ENCODE data around the gene PDZD4. TPM values are rescaled to one million over a fixed set of nuclear protein-coding genes. Genes with fewer than 3 reads are reported as not detected.

The PDZD4 gene
- total and polyA plus RNA-seq, 2 experiments from 2014 or later, result 0.50 to 5.8 TPM

GRCh38 chrX:153763298-153763932 is 66.9 kb downstream of the PDZD4 start:
- Histone ChIP-seq H3K4me1 (ENCODE audit: low read depth) (peaks cover 5% of the 10 kb centered on the region), H3K4me3 (no peak overlapping the region), H3K27ac (no peak overlapping the region), H3K36me3 (no peaks in the 10 kb centered on the region), H3K9me3 (ENCODE audit: low read depth) (no peaks in the 10 kb centered on the region), H3K27me3 (no peaks in the 10 kb centered on the region)
- DNase-seq (ENCODE audit: low read depth in 1 of 2, low spot score in 1 of 2), result no peak
- no peak for TF ChIP-seq CTCF (IDR thresholded peaks at IDR 0.05; ENCODE audit: low read depth, low read length)

GRCh38 chrX:153762626-153763173 is 67.6 kb downstream of the PDZD4 start:
- Histone ChIP-seq H3K4me3 (no peak overlapping the region), H3K36me3 (no peaks in the 10 kb centered on the region), H3K27me3 (no peaks in the 10 kb centered on the region), H3K27ac (no peak overlapping the region), H3K4me1 (ENCODE audit: low read depth) (peaks cover 5% of the 10 kb centered on the region), H3K9me3 (ENCODE audit: low read depth) (no peaks in the 10 kb centered on the region)
- DNase-seq (ENCODE audit: low read depth in 1 of 2, low spot score in 1 of 2), result no peak
- no peak for TF ChIP-seq CTCF (IDR thresholded peaks at IDR 0.05; ENCODE audit: low read depth, low read length)

GRCh38 chrX:153761863-153762262 is 68.5 kb downstream of the PDZD4 start:
- no peak for TF ChIP-seq CTCF (IDR thresholded peaks at IDR 0.05; ENCODE audit: low read depth, low read length)
- Histone ChIP-seq H3K36me3 (no peaks in the 10 kb centered on the region), H3K9me3 (ENCODE audit: low read depth) (no peaks in the 10 kb centered on the region), H3K4me1 (ENCODE audit: low read depth) (peaks cover 5% of the 10 kb centered on the region), H3K4me3 (no peak overlapping the region), H3K27ac (no peak overlapping the region), H3K27me3 (no peaks in the 10 kb centered on the region)
- no peak for DNase-seq (ENCODE audit: low read depth in 1 of 2, low spot score in 1 of 2)

- no peak for TF ChIP-seq CTCF (IDR thresholded peaks at IDR 0.05; ENCODE audit: low read depth, low read length)
- no peak for DNase-seq (ENCODE audit: low read depth in 1 of 2, low spot score in 1 of 2)
- H3K36me3 ChIP-seq, result no peaks in the 10 kb centered on the region
- no peak overlapping the region for H3K4me3 ChIP-seq
- H3K27ac ChIP-seq, result no peak overlapping the region
- H3K4me1 ChIP-seq (ENCODE audit: low read depth), result no peaks in the 10 kb centered on the region
- no peaks in the 10 kb centered on the region for H3K9me3 ChIP-seq (ENCODE audit: low read depth)
- no peaks in the 10 kb centered on the region for H3K27me3 ChIP-seq
Measured at GRCh38 chrX:153755136-153755535, 75.2 kb downstream of the PDZD4 start.

Other genes with a start within 250 kb of the PDZD4 start
- gene CCNQ, start 231.4 kb downstream of the PDZD4 start, total RNA-seq, result 28.5 and 33.8 TPM in 2 replicates
- gene CCNQ, start 231.4 kb downstream of the PDZD4 start, polyA plus RNA-seq, result 36.8 and 37.0 TPM in 2 replicates
- 5.4 and 8.7 TPM in 2 replicates for gene DUSP9, start 183.3 kb downstream of the PDZD4 start, total RNA-seq
- 6.8 and 8.7 TPM in 2 replicates for gene DUSP9, start 183.3 kb downstream of the PDZD4 start, polyA plus RNA-seq
- gene PNCK, start 156.7 kb downstream of the PDZD4 start, total RNA-seq, result 19.4 and 23.5 TPM in 2 replicates
- 14.5 and 25.5 TPM in 2 replicates for gene PNCK, start 156.7 kb downstream of the PDZD4 start, polyA plus RNA-seq
- gene SLC6A8, start 142.6 kb downstream of the PDZD4 start, total RNA-seq, result 23.7 and 29.0 TPM in 2 replicates
- gene SLC6A8, start 142.6 kb downstream of the PDZD4 start, polyA plus RNA-seq, result 35.8 and 37.3 TPM in 2 replicates
- 74.7 and 94.0 TPM in 2 replicates for gene BCAP31, start 106.2 kb downstream of the PDZD4 start, total RNA-seq
- 189 and 269 TPM in 2 replicates for gene BCAP31, start 106.2 kb downstream of the PDZD4 start, polyA plus RNA-seq
- 23.8 and 28.7 TPM in 2 replicates for gene ABCD1, start 105.7 kb downstream of the PDZD4 start, total RNA-seq
- gene ABCD1, start 105.7 kb downstream of the PDZD4 start, polyA plus RNA-seq, result 14.6 and 15.3 TPM in 2 replicates
- 0.48 and 0.85 TPM in 2 replicates for gene PLXNB3, start 66.3 kb downstream of the PDZD4 start, total RNA-seq
- gene PLXNB3, start 66.3 kb downstream of the PDZD4 start, polyA plus RNA-seq, result 0.34 and 1.4 TPM in 2 replicates
- not detected in 2 replicates for gene SRPK3, start 49.5 kb downstream of the PDZD4 start, total RNA-seq
- 0.57 and 0.71 TPM in 2 replicates for gene SRPK3, start 49.5 kb downstream of the PDZD4 start, polyA plus RNA-seq
- gene IDH3G, start 36.2 kb downstream of the PDZD4 start, total RNA-seq, result 107 and 110 TPM in 2 replicates
- 99.8 and 146 TPM in 2 replicates for gene IDH3G, start 36.2 kb downstream of the PDZD4 start, polyA plus RNA-seq
- gene SSR4, start 35.9 kb downstream of the PDZD4 start, total RNA-seq, result 124 and 242 TPM in 2 replicates
- 275 and 374 TPM in 2 replicates for gene SSR4, start 35.9 kb downstream of the PDZD4 start, polyA plus RNA-seq
- gene L1CAM, start 55.6 kb upstream of the PDZD4 start, total RNA-seq, result 0.86 and 1.1 TPM in 2 replicates
- 1.4 and 1.5 TPM in 2 replicates for gene L1CAM, start 55.6 kb upstream of the PDZD4 start, polyA plus RNA-seq
- not detected in 2 replicates for gene AVPR2, start 74.1 kb upstream of the PDZD4 start, total RNA-seq
- 0.11 TPM in 1 of 2 replicates, not detected in the other for gene AVPR2, start 74.1 kb upstream of the PDZD4 start, polyA plus RNA-seq
- 20.5 and 47.4 TPM in 2 replicates for gene ARHGAP4, start 95.7 kb upstream of the PDZD4 start, total RNA-seq
- 16.5 and 30.1 TPM in 2 replicates for gene ARHGAP4, start 95.7 kb upstream of the PDZD4 start, polyA plus RNA-seq
- 90.1 and 127 TPM in 2 replicates for gene NAA10, start 104.5 kb upstream of the PDZD4 start, total RNA-seq
- 163 and 186 TPM in 2 replicates for gene NAA10, start 104.5 kb upstream of the PDZD4 start, polyA plus RNA-seq
- 5.7 and 12.4 TPM in 2 replicates for gene RENBP, start 114.1 kb upstream of the PDZD4 start, total RNA-seq
- 7.4 and 8.7 TPM in 2 replicates for gene RENBP, start 114.1 kb upstream of the PDZD4 start, polyA plus RNA-seq
- gene HCFC1, start 141.3 kb upstream of the PDZD4 start, total RNA-seq, result 72.7 and 85.6 TPM in 2 replicates
- 21.5 and 30.1 TPM in 2 replicates for gene HCFC1, start 141.3 kb upstream of the PDZD4 start, polyA plus RNA-seq
- 12.9 and 13.4 TPM in 2 replicates for gene TMEM187, start 142.2 kb upstream of the PDZD4 start, total RNA-seq
- 12.9 and 14.6 TPM in 2 replicates for gene TMEM187, start 142.2 kb upstream of the PDZD4 start, polyA plus RNA-seq
- 22.7 and 27.3 TPM in 2 replicates for gene IRAK1, start 189.4 kb upstream of the PDZD4 start, total RNA-seq
- gene IRAK1, start 189.4 kb upstream of the PDZD4 start, polyA plus RNA-seq, result 31.1 and 31.7 TPM in 2 replicates